ENCODE results near the gene KCNQ1. TPM values are rescaled to one million over a fixed set of nuclear protein-coding genes. Genes with fewer than 3 reads are reported as not detected.

Gene KCNQ1
- total RNA-seq, 2 experiments from 2014 or later, result 8.7 to 9.5 TPM

DNA sequence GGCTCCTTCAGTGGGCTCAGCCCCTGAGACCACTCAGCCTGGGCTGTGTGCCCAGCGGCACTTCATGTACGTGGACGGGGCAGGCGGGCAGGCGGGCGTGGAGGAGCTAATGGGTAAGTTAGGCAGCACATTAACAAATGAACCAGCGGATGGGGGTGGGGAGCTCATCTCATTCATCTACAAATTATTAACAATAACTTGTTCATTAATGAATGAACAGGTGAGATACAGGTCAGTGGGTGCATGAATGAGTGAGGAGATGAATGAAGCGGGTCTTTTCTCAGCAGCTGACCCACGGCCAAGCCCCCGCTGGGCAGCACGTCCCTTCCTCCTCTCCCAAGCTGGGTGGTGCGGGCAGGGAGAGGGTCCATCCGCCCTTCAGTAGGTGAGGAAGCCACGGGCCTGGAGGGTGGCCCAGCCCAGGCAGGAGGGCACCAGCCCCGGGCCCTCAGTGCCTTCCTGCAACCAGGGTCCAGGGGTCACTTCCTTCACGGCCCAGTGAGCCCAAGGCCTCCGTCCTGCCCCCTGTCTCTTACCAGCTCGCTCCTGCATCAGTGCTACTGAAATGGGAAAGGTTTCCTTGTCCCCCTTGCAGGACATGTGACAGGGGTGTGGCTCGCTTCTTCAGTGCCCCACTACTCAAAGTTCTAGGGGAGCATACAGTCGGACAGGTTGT, 315.5 kb downstream of the KCNQ1 start:
- ChIA-PET CTCF (no interaction called here), POLR2A (interaction anchor here (0.9 kb wide), 1 partner anchor 11 kb away, joined by 3 read pairs; no protein-coding TSS in a partner anchor)
- Mint-ChIP-seq H3K4me1 (ENCODE audit: low read depth) (no peaks in the 10 kb centered on the region), H3K4me3 (no peak overlapping the region), H3K9me3 (peaks cover 2% of the 10 kb centered on the region), H3K27ac (no peak overlapping the region), H3K36me3 (ENCODE audit: low read depth) (no peaks in the 10 kb centered on the region), H3K27me3 (no peaks in the 10 kb centered on the region)
- DNase-seq (no peak), ATAC-seq (no peak)
- TF ChIP-seq CTCF (IDR thresholded peaks at IDR 0.05), result no peak
- intact Hi-C loops (cut with micrococcal nuclease), result no loop called here

- CTCF ChIA-PET, result no interaction called here
- H3K9me3 Mint-ChIP-seq, result no peaks in the 10 kb centered on the region
Observed at GRCh38 chr11:2761131-2762030, 316.6 kb downstream of the KCNQ1 start.

GRCh38 chr11:2762031-2762380, 317.2 kb downstream of the KCNQ1 start:
- no peaks in the 10 kb centered on the region for H3K4me1 Mint-ChIP-seq (ENCODE audit: low read depth)
- no peaks in the 10 kb centered on the region for H3K9me3 Mint-ChIP-seq
- H3K36me3 Mint-ChIP-seq (ENCODE audit: low read depth), result no peaks in the 10 kb centered on the region
- H3K4me3 Mint-ChIP-seq, result no peak overlapping the region
- no peak for TF ChIP-seq CTCF (IDR thresholded peaks at IDR 0.05)
- no peak for DNase-seq
- no peak overlapping the region for H3K27ac Mint-ChIP-seq
- no peak for ATAC-seq
- POLR2A ChIA-PET, result no interaction called here
- no peaks in the 10 kb centered on the region for H3K27me3 Mint-ChIP-seq
- CTCF ChIA-PET, result no interaction called here
- intact Hi-C loops (cut with micrococcal nuclease), result no loop called here

More at GRCh38 chr11:2761131-2762030, 316.6 kb downstream of the KCNQ1 start:
- no peak for TF ChIP-seq CTCF (IDR thresholded peaks at IDR 0.05)
- Mint-ChIP-seq H3K27ac (no peak overlapping the region), H3K36me3 (ENCODE audit: low read depth) (no peaks in the 10 kb centered on the region), H3K4me1 (ENCODE audit: low read depth) (no peaks in the 10 kb centered on the region), H3K4me3 (no peak overlapping the region), H3K27me3 (no peaks in the 10 kb centered on the region)
- DNase-seq (no peak), ATAC-seq (no peak)
- intact Hi-C loops (cut with micrococcal nuclease), result no loop called here
- POLR2A ChIA-PET, result no interaction called here

GRCh38 chr11:2762451-2762850, 317.6 kb downstream of the KCNQ1 start:
- no peaks in the 10 kb centered on the region for H3K36me3 Mint-ChIP-seq (ENCODE audit: low read depth)
- H3K4me3 Mint-ChIP-seq, result no peak overlapping the region
- H3K27me3 Mint-ChIP-seq, result no peaks in the 10 kb centered on the region
- no peaks in the 10 kb centered on the region for H3K9me3 Mint-ChIP-seq
- ChIA-PET CTCF (no interaction called here), POLR2A (no interaction called here)
- intact Hi-C loops (cut with micrococcal nuclease), result no loop called here
- no peaks in the 10 kb centered on the region for H3K4me1 Mint-ChIP-seq (ENCODE audit: low read depth)
- ATAC-seq (no peak), DNase-seq (no peak)
- no peak overlapping the region for H3K27ac Mint-ChIP-seq
- TF ChIP-seq CTCF (IDR thresholded peaks at IDR 0.05), result no peak

DNA sequence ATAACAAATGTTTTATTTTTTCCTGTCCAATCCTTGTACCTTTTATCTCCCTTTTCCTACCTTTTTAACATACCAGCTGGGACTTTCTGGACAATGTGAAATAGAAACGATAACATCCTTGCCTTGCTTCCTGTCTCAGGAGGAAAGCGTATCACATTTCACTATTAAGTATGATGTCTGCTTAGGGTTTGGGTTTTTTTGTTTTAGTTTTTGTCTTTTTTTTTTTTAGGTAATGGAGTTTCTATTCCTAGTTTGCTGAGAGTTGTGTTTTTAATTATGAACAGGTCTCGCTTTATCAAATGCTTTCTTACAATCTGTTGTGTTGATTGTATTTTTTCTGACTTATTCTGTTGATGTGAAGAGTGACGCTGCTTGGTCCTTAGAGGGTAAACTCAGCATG, 319.2 kb downstream of the KCNQ1 start:
- H3K4me3 Mint-ChIP-seq, result no peak overlapping the region
- no peaks in the 10 kb centered on the region for H3K36me3 Mint-ChIP-seq (ENCODE audit: low read depth)
- ATAC-seq (no peak), DNase-seq (no peak)
- H3K9me3 Mint-ChIP-seq, result no peaks in the 10 kb centered on the region
- TF ChIP-seq CTCF (IDR thresholded peaks at IDR 0.05), result no peak
- intact Hi-C loops (cut with micrococcal nuclease), result no loop called here
- POLR2A ChIA-PET, result interaction anchor here (0.6 kb wide), 1 partner anchor 16 kb away, joined by 3 read pairs; no protein-coding TSS in a partner anchor
- no peak overlapping the region for H3K27ac Mint-ChIP-seq
- no peaks in the 10 kb centered on the region for H3K27me3 Mint-ChIP-seq
- H3K4me1 Mint-ChIP-seq (ENCODE audit: low read depth), result no peaks in the 10 kb centered on the region
- CTCF ChIA-PET, result no interaction called here

Measured in activated CD8-positive, alpha-beta T cell treated with anti-CD3 and anti-CD28 coated beads for 36 hours (primary cell).